ENCODE results near the gene SNX25.
"Not testable (repeated sequence)": the region's sequence is repeated elsewhere in the genome, so short reads cannot be mapped to it uniquely, and the experiment has no call there.

SNX25 gene

GRCh38 chr4:185311113-185311888 is 101.9 kb downstream of the SNX25 start:
- no peak for DNase-seq

GRCh38 chr4:185312699-185313098 is 103.3 kb downstream of the SNX25 start:
- DNase-seq, result no peak

- not testable (repeated sequence) for DNase-seq
These were observed 108.1 kb downstream of the SNX25 start for GRCh38 chr4:185317462-185317861.

- no peak for DNase-seq
These were observed 108.5 kb downstream of the SNX25 start for GRCh38 chr4:185317880-185318279.

- no peak for DNase-seq
These were observed 109.3 kb downstream of the SNX25 start for GRCh38 chr4:185318679-185319078.

- DNase-seq, result no peak
These were observed 113.4 kb downstream of the SNX25 start for GRCh38 chr4:185322803-185323202.

GRCh38 chr4:185323606-185324005 is 114.2 kb downstream of the SNX25 start:
- DNase-seq, result no peak

GRCh38 chr4:185324361-185324760 is 115.0 kb downstream of the SNX25 start:
- not testable (repeated sequence) for DNase-seq

- not testable (repeated sequence) for DNase-seq
These were observed 116.3 kb downstream of the SNX25 start for GRCh38 chr4:185325721-185326120.

- no peak for DNase-seq
These were observed 119.2 kb downstream of the SNX25 start for GRCh38 chr4:185328586-185328985.

GRCh38 chr4:185329879-185330510 is 120.6 kb downstream of the SNX25 start:
- DNase-seq, result not testable (repeated sequence)

GRCh38 chr4:185332575-185333464 is 123.4 kb downstream of the SNX25 start:
- DNase-seq, result no peak

- no peak for DNase-seq
These were observed 124.9 kb downstream of the SNX25 start for GRCh38 chr4:185334326-185334725.

- DNase-seq, result no peak
These were observed 126.2 kb downstream of the SNX25 start for GRCh38 chr4:185335579-185335978.

- no peak for DNase-seq
These were observed 130.5 kb downstream of the SNX25 start for GRCh38 chr4:185339941-185340340.

GRCh38 chr4:185341377-185341776 is 132.0 kb downstream of the SNX25 start:
- no peak for DNase-seq

- no peak for DNase-seq
These were observed 132.4 kb downstream of the SNX25 start for GRCh38 chr4:185341841-185342240.

- DNase-seq, result no peak
These were observed 134.6 kb downstream of the SNX25 start for GRCh38 chr4:185343726-185344581.

GRCh38 chr4:185344743-185345538 is 135.5 kb downstream of the SNX25 start:
- DNase-seq, result no peak

GRCh38 chr4:185346975-185347601 is 137.7 kb downstream of the SNX25 start:
- no peak for DNase-seq

GRCh38 chr4:185351691-185352090 is 142.3 kb downstream of the SNX25 start:
- DNase-seq, result no peak

Measured in GOT3 (cell line).